HepG2 (cell line): ENCODE results near the gene HMGN4. TPM values are rescaled to one million over a fixed set of nuclear protein-coding genes. Genes with fewer than 3 reads are reported as not detected.
A peak's percentile ranks its signal among the peaks of the same experiment; 100 is the strongest.

Source experiments
- CHD2 ChIP-seq: IDR thresholded peaks from 2 replicates; pipeline ENCODE4 v1.6.1; 2011; ENCODE audit warnings: low read depth, low read length, improper control_type of control experiment
- EED ChIP-seq: sonication (generic); formaldehyde crosslinking; IDR thresholded peaks from 2 replicates; pipeline ENCODE4 v1.5.0; 2020; ENCODE audit warnings: mild to moderate bottlenecking, missing genetic modification reagents
- GTF3A ChIP-seq: sonication (generic); formaldehyde crosslinking; conservative IDR thresholded peaks from 2 replicates; pipeline ENCODE4 v1.4.0; 2020; ENCODE audit warnings: mild to moderate bottlenecking, missing genetic modification reagents
- NFIB ChIP-seq: sonication (generic); formaldehyde crosslinking; IDR thresholded peaks from 2 replicates; pipeline ENCODE4 v1.9.0; 2021; ENCODE audit warnings: missing genetic modification reagents, mild to moderate bottlenecking, borderline replicate concordance
- PBX2 ChIP-seq: IDR thresholded peaks from 2 replicates; pipeline ENCODE4 v1.6.1; 2016; ENCODE audit warnings: control low read depth
- PHF5A ChIP-seq: IDR thresholded peaks from one replicate; pipeline ENCODE4 v1.6.1; 2018; ENCODE audit warnings: low read depth, missing genetic modification reagents; ENCODE audit not compliant: unreplicated experiment
- PHF8 ChIP-seq: sonication (generic); formaldehyde crosslinking; IDR thresholded peaks from 2 replicates; pipeline ENCODE4 v1.5.0; 2020; ENCODE audit warnings: missing genetic modification reagents
- ZBTB10 ChIP-seq: sonication (generic); formaldehyde crosslinking; IDR thresholded peaks from 2 replicates; pipeline ENCODE4 v1.4.0; 2020; ENCODE audit warnings: missing genetic modification reagents, borderline replicate concordance
- ZBTB40 ChIP-seq, 2 experiments: fragments of 450-650 bp in 1 of 2; sonication (generic) in 1 of 2; formaldehyde crosslinking in 1 of 2; IDR thresholded peaks; 2 replicates each; pipeline versions ENCODE4 v1.6.1 to v1.8.0; 2016 to 2022; ENCODE audit warnings: antibody characterized with exemption in 1 of 2, mild to moderate bottlenecking in 1 of 2, missing genetic modification reagents in 1 of 2
- ZNF7 ChIP-seq: IDR thresholded peaks from 2 replicates; pipeline ENCODE4 v1.6.1; 2016; ENCODE audit warnings: missing biosample characterization, missing genetic modification reagents
- ZNF790 ChIP-seq: sonication (generic); formaldehyde crosslinking; IDR thresholded peaks from 2 replicates; pipeline ENCODE4 v1.8.0; 2022; ENCODE audit warnings: missing genetic modification reagents, mild to moderate bottlenecking, borderline replicate concordance
- ZSCAN12 ChIP-seq: sonication (generic); formaldehyde crosslinking; IDR thresholded peaks from 2 replicates; pipeline ENCODE4 v1.9.0; 2021; ENCODE audit warnings: mild to moderate bottlenecking, missing genetic modification reagents
- polyA plus RNA-seq, 8 experiments: library from polyadenylated mRNA; depleted of rRNA in 3 of 8; stranded (reverse) in 7 of 8; unstranded in 1 of 8; fragments of >200 nt; fragmentation: Illumina TruSeq in 4 of 8; extraction: Trizol in 4 of 8; gene quantifications; 2 replicates each; pipeline versions ENCODE4 v1.2.1 to v1.2.3, GENCODE V29; 2011 to 2016; ENCODE audit warnings: low read depth in 4 of 8, missing spikeins in 1 of 8, mixed read lengths in 1 of 8; ENCODE audit not compliant: insufficient read depth in 1 of 8
- total RNA-seq, 5 experiments: library from RNA; depleted of rRNA; stranded (reverse); fragments of >200 nt; fragmentation: Illumina TruSeq; extraction: Trizol; gene quantifications; 2 replicates each; pipeline ENCODE4 v1.2.3, GENCODE V29; 2016; ENCODE audit warnings: low read depth in 1 of 5
- TF ChIP-seq, protein P1 (sequence below): sonication (generic); formaldehyde crosslinking; IDR thresholded peaks from 2 replicates; pipeline ENCODE4 v1.4.0; 2020; ENCODE audit warnings: missing genetic modification reagents

HMGN4 gene
- total and polyA plus RNA-seq, 2 of the 13 experiments (the other 11 are each of a cell fraction or from before 2014, with no cell fraction given) = 39.9 to 52.1 TPM

GRCh38 chr6:26556263-26557070, 18.3 kb downstream of the HMGN4 start (continued):
- TF ChIP-seq ZBTB40 (IDR thresholded peaks at IDR 0.05) (no peak), ZBTB40 (CRISPR knock-in tag; IDR thresholded peaks at IDR 0.05) (no peak; the same call in 1 of the 2 replicates), ZNF790 (CRISPR knock-in tag) (no peak), PBX2 (peak; percentile 52; the same call in 1 of the 2 replicates), PHF8 (CRISPR knock-in tag) (peak; percentile 38; the same call in 1 of the 2 replicates), EED (CRISPR knock-in tag) (no peak), ZNF7 (CRISPR knock-in tag) (no peak), ZSCAN12 (peak; percentile 44; the same call in 1 of the 2 replicates), CHD2 (no peak), GTF3A (CRISPR knock-in tag) (no peak), ZBTB10 (CRISPR knock-in tag) (peak; percentile 72; the same call in 1 of the 2 replicates), NFIB (CRISPR knock-in tag) (no peak), PHF5A (CRISPR knock-in tag) (peak; percentile 72)
- TF ChIP-seq, protein P1, sequence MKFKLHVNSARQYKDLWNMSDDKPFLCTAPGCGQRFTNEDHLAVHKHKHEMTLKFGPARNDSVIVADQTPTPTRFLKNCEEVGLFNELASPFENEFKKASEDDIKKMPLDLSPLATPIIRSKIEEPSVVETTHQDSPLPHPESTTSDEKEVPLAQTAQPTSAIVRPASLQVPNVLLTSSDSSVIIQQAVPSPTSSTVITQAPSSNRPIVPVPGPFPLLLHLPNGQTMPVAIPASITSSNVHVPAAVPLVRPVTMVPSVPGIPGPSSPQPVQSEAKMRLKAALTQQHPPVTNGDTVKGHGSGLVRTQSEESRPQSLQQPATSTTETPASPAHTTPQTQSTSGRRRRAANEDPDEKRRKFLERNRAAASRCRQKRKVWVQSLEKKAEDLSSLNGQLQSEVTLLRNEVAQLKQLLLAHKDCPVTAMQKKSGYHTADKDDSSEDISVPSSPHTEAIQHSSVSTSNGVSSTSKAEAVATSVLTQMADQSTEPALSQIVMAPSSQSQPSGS (CRISPR knock-in tag) = peak; percentile 55; the same call in 1 of the 2 replicates
